ENCODE results near the gene RFX1.
"Not testable (repeated sequence)": the region's sequence is repeated elsewhere in the genome, so short reads cannot be mapped to it uniquely, and the experiment has no call there.

RFX1 gene

GRCh38 chr19:14006085-14006765, at the start of gene RFX1:
Gene RFX1 (minus strand): TSS chr19:14006320. CDS start chr19:13993843, 12,477 bp downstream.
- DNase-seq (ENCODE audit: low read depth, low spot score), result peak; percentile 100

GRCh38 chr19:14055396-14055795, 49.3 kb upstream of the RFX1 start:
- no peak for DNase-seq (ENCODE audit: low read depth, low spot score)

GRCh38 chr19:14054721-14055120, 48.6 kb upstream of the RFX1 start:
- no peak for DNase-seq (ENCODE audit: low read depth, low spot score)

- no peak for DNase-seq (ENCODE audit: low read depth, low spot score)
Measured at GRCh38 chr19:14054099-14054498, 48.0 kb upstream of the RFX1 start.

- DNase-seq (ENCODE audit: low read depth, low spot score), result no peak
Measured at GRCh38 chr19:14053500-14053899, 47.4 kb upstream of the RFX1 start.

- no peak for DNase-seq (ENCODE audit: low read depth, low spot score)
Measured at GRCh38 chr19:14053032-14053431, 46.9 kb upstream of the RFX1 start.

GRCh38 chr19:14052470-14052869, 46.4 kb upstream of the RFX1 start:
- DNase-seq (ENCODE audit: low read depth, low spot score), result no peak

GRCh38 chr19:14051980-14052379, 45.9 kb upstream of the RFX1 start:
- no peak for DNase-seq (ENCODE audit: low read depth, low spot score)

- DNase-seq (ENCODE audit: low read depth, low spot score), result not testable (repeated sequence)
Measured at GRCh38 chr19:14050961-14051360, 44.8 kb upstream of the RFX1 start.

GRCh38 chr19:14050512-14050911, 44.4 kb upstream of the RFX1 start:
- no peak for DNase-seq (ENCODE audit: low read depth, low spot score)

- DNase-seq (ENCODE audit: low read depth, low spot score), result peak; percentile 37
Measured at GRCh38 chr19:14048443-14049153, 42.5 kb upstream of the RFX1 start.

GRCh38 chr19:14047866-14048265, 41.7 kb upstream of the RFX1 start:
- not testable (repeated sequence) for DNase-seq (ENCODE audit: low read depth, low spot score)

- peak; percentile 72 for DNase-seq (ENCODE audit: low read depth, low spot score)
Measured at GRCh38 chr19:14042659-14043608, 36.8 kb upstream of the RFX1 start.

GRCh38 chr19:14039181-14039580, 33.1 kb upstream of the RFX1 start:
- DNase-seq (ENCODE audit: low read depth, low spot score), result no peak

- peak; percentile 72 for DNase-seq (ENCODE audit: low read depth, low spot score)
Measured at GRCh38 chr19:14035706-14036105, 29.6 kb upstream of the RFX1 start.

GRCh38 chr19:14035159-14035558, 29.0 kb upstream of the RFX1 start:
- DNase-seq (ENCODE audit: low read depth, low spot score), result not testable (repeated sequence)

- no peak for DNase-seq (ENCODE audit: low read depth, low spot score)
Measured at GRCh38 chr19:14033946-14034345, 27.8 kb upstream of the RFX1 start.

GRCh38 chr19:14031719-14032480, 25.8 kb upstream of the RFX1 start, which contains the start of gene IL27RA:
Gene IL27RA (plus strand): TSS chr19:14031762. CDS start chr19:14031873, 111 bp downstream.
- DNase-seq (ENCODE audit: low read depth, low spot score), result peak; percentile 74

- no peak for DNase-seq (ENCODE audit: low read depth, low spot score)
Measured at GRCh38 chr19:14030997-14031718, 25.0 kb upstream of the RFX1 start.

GRCh38 chr19:14028901-14029300, 22.8 kb upstream of the RFX1 start:
- no peak for DNase-seq (ENCODE audit: low read depth, low spot score)
